GM12873 (cell line): ENCODE results near the gene DCUN1D2.

ENCODE experiments used
- TF ChIP-seq, protein P1 (sequence below): IDR thresholded peaks from 2 replicates; pipeline ENCODE4 v1.5.1; 2012; ENCODE audit warnings: low read depth, mild to moderate bottlenecking, moderate library complexity, low read length, control low read depth; ENCODE audit not compliant: insufficient read depth; ENCODE audit errors: missing control alignments

DCUN1D2 gene

DNA sequence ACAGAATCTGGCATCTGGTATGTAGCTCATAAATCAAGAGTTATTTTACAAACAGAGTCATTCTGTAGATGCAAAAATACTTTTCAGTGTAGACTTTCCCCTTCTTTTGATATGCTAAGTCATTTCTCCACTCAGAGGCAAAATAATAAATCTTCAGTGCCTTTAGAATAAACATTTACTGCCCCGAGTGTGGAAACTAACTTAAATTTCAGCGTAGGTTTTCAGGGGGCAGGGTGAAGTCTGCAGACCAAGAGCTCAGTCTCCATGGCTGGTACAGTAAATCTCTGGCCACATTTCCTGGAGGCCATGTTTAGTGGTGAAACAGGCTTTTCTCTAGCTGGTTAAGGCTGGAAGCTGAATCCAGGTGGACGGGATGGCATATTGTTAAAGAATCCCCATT lies 24.1 kb downstream of the DCUN1D2 start:
- TF ChIP-seq, protein P1, sequence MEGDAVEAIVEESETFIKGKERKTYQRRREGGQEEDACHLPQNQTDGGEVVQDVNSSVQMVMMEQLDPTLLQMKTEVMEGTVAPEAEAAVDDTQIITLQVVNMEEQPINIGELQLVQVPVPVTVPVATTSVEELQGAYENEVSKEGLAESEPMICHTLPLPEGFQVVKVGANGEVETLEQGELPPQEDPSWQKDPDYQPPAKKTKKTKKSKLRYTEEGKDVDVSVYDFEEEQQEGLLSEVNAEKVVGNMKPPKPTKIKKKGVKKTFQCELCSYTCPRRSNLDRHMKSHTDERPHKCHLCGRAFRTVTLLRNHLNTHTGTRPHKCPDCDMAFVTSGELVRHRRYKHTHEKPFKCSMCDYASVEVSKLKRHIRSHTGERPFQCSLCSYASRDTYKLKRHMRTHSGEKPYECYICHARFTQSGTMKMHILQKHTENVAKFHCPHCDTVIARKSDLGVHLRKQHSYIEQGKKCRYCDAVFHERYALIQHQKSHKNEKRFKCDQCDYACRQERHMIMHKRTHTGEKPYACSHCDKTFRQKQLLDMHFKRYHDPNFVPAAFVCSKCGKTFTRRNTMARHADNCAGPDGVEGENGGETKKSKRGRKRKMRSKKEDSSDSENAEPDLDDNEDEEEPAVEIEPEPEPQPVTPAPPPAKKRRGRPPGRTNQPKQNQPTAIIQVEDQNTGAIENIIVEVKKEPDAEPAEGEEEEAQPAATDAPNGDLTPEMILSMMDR: no peak

DNA sequence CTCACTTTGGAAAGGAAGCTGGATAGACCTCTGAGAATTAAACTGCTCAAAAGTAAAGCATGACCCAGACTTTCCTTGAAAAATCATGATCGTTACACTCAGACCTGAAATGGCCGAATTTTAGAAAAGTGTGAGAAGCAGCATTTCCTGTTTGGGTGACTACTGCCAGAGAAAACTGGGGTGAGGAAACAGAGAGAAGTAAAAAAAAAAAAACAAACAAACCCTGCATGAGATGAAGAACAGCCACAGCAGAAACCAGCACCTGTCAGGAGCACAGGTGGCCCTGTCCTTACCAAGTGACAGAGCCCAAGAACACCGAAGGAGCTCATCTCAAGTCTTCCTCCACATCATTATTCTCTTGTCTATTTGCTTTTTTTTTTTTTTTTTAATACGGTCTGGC lies 25.2 kb downstream of the DCUN1D2 start:
- TF ChIP-seq, protein P1: no peak

DNA sequence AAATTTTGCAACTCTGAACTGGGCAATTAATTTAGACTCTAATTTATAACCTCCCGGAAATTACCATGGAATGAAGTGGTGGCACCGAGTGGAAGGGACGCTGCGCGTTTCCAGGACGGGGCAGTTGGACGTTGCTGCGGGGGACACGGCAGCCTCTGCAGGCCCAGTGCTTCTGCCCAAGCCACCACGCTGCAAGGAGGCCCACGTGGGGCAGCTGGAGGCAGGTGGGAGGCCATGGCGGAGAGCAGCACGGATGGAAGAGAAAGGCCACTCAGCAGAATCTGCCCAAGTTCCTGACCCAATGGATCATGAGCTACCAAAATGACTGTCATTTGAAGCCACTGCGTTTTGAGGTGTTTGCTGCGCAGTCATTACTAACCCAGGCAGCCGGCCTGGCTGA lies 26.0 kb downstream of the DCUN1D2 start:
- TF ChIP-seq, protein P1: no peak

DNA sequence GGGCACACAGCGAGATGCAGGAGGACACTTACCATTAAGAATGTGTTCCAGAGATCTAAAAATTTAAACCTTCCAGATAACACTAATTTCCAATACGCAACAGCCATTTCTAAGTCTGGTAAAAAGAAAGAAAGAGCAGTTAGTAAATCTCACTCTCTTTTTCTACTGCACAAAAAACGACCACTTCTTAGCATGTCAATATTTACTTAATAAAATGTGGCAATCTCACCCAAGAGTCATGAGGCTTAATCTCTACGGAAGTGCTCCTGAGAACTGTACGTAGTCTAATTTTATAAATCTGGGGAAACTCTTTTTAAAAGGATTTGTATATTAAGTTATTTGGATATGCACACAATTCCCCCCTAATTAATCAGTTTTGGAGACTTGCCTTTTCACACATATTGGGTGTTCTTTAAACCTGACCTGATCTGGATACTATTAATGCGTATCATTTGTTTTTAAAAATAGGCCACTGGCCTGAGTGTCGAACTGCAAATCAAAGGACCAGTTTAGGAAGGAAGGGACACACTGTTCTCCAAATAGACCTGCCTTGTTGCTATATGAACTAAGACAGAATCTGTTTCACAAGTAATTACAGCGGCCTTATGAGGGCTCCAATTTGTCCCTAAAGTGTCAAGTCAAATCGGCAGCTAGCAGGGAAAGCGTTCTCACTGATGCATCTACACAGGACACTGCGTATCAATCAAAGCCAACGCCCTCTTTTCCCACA lies 29.3 kb downstream of the DCUN1D2 start:
- TF ChIP-seq, protein P1: no peak

DNA sequence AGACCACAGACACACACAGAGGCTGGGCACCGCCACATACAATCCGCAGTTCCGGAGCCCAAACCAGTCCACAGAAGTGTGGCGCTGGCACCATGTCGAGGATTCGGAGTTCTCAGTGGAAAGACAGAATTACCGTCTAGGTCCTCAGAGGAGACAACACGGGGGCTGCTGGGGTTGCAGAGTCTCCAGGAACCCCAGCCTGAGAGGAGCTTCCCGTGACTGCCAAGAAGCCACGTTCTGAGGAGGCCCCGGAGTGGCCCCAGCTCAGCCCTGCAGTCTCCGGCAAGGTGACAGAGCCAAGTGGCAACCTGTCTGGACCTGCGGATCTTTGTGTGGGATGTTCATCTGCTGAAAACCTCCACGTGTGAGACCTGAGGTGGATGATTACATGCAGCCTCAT lies 29.9 kb downstream of the DCUN1D2 start:
- TF ChIP-seq, protein P1: no peak

DNA sequence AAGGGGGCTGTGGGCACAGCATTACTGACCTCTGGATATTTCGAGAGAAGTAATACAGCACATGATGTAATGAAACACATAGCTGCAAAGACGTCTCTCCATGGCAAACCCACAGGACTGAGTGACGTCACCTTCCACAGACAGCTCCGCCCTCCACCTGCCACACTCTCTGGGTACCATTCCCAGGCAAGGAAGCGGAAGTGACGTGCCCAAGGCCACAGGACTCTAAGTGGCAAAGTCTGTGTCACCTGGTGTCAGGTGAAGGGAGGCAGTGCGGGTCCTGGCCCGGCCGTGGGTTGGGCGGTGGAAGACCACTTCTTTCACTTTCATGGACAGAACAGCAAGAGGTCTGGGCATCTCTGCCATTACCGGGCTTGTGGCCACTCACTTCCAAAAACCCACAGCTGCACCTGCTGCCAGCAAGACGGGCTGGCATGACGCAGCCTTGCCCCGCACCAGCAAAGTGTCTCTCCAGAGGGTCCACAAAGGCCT lies 30.4 kb downstream of the DCUN1D2 start:
- TF ChIP-seq, protein P1: no peak

DNA sequence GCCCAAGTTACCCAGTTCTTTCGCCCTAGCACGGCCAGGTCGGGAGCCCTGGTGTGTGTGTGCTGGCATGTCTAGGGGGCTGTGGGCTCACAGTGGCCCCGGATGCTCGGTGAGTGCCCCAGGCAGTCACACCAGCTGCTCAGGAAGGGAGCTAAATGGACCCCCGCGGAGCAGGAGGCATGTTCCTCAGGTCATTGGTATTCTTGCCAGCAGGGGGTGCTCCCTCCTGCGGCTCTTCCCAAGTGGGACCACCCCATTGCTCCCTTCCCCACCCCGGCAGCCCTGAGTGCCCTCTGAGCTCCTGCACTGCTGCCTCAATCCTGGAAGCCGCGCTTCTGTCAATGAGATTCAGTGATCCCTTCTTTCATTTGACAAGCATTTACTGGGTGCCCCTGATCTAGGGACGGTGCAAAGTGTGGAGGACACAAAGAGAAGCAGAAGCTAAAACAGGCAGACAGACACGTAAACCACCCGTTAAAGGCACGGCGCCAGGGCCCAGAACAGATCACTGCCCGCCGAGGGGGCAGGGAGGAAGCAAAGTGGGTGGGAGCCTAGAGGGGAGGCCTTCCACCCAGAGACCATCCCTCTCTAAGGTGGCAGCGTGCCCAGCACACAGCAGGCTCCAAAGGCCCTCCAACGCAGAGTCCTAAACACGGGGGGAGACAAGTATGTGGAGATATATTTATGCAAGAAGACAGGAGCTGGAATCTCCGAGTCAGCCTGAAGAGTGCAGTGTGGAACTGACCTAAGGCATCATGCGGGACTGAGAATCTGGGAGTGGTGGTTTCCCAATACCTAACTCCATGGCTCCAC lies 32.1 kb downstream of the DCUN1D2 start:
- TF ChIP-seq, protein P1: peak; percentile 47
